HG02623 (cell line): Measurements from ENCODE around the gene TAPBPL.
"Not testable (repeated sequence)": the region's sequence is repeated elsewhere in the genome, so short reads cannot be mapped to it uniquely, and the experiment has no call there.

Experiments used
- ATAC-seq: cut with Tn5 transposase; IDR thresholded peaks from one replicate; pipeline ENCODE4 v1.9.1; 2021; ENCODE audit warnings: moderate library complexity; ENCODE audit not compliant: unreplicated experiment

TAPBPL gene

DNA sequence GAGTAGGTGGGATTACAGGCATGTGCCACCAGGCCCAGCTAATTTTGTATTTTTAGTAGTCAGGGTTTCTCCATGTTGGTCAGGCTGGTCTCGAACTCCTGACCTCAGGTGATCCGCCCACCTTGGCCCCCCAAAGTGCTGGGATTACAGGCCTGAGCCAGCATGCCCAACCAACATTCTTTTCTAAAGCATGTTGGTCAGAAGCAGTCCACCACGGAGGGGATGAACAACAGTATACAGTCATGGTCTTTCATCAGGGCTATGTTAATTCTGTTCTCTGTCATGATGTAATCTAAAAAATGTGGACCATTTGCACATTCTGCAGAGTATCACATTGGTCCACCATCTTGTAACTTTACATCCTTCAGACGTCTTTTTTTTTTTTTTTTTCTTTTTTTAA, 37.6 kb downstream of the TAPBPL start:
- no peak for ATAC-seq

DNA sequence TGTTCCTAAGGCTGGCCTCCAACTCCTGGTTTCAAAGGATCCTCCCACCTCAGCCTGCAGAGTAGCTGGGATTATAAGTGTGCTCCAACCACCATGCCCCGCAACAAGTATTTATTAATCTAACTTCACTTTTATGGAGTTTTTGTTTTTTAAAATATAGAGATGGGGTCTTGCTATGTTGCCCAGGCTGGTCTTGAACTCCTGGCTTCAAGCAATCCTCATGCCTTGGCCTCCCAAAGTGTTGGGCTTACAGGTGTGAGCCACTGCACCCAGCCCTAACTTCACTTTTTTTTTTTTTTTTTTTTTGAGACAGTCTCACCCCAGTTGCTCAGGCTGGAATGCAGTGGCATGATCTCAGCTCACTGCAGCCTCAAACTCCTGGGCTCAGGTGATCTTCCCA, 38.8 kb downstream of the TAPBPL start:
- ATAC-seq, result not testable (repeated sequence)

DNA sequence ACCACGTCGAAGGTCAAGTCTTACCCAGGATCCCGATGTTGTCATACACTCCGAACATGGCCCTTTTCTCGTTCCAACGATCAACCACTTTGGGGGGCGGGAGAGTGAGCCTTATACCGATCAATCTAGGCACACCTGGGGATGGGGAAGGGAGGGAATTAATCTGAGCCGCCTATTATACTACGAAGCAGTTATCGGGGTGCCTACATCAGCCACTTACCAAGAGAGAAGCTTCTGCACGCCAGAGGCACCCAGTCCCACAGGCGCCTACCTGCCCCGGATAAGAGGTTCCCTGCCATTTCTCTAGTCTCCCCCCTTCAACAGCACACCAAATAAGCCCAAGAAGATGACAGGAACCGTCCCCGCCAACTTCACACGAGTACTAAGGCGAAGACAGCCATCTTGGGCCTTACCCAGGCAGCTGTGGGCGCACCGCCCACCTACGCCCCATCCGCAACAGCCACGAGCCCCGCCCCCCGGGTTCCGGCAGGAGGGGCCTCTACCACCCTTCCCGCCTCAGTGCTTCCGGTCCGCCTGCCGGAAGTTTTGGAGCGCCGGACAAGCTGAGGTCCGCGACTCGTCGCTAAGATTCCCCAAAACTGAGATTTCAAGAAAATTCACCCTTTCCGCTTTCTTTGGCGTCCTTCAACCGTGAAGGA, 41.1 kb downstream of the TAPBPL start, which contains the start of gene MRPL51:
Gene MRPL51, minus strand, starts transcription at position 425 of the 659 bp plus-strand sequence. Its CDS starts 126 bp downstream, at position 299.
- peak; percentile 64 for ATAC-seq

- ATAC-seq, result peak; percentile 80
Observed at GRCh38 chr12:6493497-6494257, 41.8 kb downstream of the TAPBPL start, which contains the start of gene NCAPD2. Gene NCAPD2 (plus strand): TSS chr12:6494102. CDS start chr12:6495099, 997 bp downstream.

GRCh38 chr12:6494258-6494743, 42.5 kb downstream of the TAPBPL start:
- ATAC-seq, result peak; percentile 21

DNA sequence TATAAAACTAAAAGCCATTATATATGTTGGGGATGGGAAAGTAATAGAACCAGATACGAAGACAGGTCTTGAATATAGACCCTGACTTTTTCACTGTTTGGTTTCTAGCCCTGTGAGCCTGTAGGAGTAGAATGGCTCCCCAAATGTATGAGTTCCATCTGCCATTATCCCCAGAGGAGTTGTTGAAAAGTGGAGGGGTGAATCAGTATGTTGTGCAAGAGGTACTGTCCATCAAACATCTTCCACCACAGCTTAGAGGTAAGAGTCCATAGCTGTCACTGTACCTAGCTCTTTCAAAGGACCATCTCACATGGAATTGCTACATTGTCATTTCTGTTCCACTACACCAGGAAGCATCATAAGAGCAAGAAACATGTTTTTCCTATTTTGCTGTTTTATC, 43.1 kb downstream of the TAPBPL start:
- ATAC-seq, result no peak

GRCh38 chr12:6497291-6497690, 45.4 kb downstream of the TAPBPL start:
- ATAC-seq, result not testable (repeated sequence)

DNA sequence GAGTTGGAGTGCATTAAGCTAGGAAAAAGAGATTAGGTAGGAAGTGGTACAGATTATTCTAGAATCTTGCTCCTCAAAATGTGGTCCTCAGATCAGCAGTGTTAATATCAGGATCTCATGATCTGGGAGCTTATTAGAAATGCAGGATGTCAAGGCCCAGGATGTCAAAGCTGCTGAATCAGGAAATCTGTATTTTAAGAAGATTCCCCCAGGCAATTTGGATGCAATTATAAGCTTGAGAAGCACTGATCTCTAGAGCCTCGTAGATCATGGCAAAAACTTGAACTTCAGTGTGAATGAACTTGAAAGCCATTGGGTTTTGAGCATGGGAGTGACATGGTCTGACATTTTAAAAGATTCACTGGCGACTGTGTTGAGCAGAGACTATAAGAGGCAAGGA, 48.6 kb downstream of the TAPBPL start:
- ATAC-seq, result no peak

- no peak for ATAC-seq
Observed at GRCh38 chr12:6507102-6507998, 55.5 kb downstream of the TAPBPL start.

DNA sequence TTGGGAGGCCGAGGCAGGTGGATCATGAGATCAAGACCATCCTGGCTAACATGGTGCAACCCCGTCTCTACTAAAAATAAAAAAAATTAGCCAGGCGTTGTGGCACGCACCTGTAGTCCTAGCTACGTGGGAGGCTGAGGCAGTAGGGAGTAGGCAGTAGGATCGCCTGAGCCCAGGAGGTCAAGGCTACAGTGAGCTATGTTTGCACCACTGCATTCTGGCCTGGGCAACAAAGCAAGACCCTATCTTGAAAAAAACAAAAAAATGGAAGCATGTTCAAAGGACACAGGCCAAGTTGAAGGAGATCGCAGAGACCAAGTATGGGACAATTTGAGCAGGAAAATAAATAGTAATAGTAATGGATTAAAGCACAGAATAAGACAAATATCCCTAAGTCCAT, 56.2 kb downstream of the TAPBPL start:
- ATAC-seq, result no peak
